Measurements from ENCODE around the gene YRDC.

DNA sequence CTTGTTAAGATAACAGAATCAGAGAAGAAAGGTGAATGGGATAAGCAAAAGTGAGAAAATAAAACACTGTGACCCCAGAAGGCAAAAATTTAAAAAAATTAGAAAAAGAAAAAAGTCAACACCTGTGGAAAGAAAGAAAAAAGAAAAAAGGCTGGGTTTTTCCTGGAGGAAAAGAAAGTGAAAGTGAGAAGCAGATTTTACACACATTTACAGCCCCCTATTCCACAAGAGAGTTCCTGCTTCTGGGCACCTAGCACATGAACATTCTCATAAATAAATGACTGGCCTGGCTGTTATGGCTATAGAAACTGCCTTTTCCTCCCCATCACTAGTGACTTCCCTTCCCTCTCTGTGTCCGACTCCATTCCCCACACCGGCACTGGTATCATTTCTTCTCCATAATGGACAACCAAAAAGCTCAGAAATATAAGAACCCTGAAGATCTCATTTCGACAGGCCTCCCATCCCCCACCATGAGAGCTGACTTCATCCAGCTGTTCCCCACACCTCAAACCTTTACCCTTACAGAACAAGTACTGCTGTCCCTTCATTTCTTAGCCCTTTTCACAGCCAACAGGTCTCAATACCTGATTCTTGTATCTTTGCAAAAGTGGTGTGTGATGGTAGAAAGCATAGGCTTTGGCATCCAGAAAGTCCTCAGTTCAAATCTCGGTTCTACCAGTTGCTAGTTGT is 38.8 kb upstream of the YRDC start:
- TF ChIP-seq, protein P1, sequence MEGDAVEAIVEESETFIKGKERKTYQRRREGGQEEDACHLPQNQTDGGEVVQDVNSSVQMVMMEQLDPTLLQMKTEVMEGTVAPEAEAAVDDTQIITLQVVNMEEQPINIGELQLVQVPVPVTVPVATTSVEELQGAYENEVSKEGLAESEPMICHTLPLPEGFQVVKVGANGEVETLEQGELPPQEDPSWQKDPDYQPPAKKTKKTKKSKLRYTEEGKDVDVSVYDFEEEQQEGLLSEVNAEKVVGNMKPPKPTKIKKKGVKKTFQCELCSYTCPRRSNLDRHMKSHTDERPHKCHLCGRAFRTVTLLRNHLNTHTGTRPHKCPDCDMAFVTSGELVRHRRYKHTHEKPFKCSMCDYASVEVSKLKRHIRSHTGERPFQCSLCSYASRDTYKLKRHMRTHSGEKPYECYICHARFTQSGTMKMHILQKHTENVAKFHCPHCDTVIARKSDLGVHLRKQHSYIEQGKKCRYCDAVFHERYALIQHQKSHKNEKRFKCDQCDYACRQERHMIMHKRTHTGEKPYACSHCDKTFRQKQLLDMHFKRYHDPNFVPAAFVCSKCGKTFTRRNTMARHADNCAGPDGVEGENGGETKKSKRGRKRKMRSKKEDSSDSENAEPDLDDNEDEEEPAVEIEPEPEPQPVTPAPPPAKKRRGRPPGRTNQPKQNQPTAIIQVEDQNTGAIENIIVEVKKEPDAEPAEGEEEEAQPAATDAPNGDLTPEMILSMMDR (optimal IDR thresholded peaks at IDR 0.05 in 1 of 3, IDR thresholded peaks at IDR 0.05 in 1 of 3, conservative IDR thresholded peaks at IDR 0.05 in 1 of 3; ENCODE audit: extremely low read depth in 1 of 3, insufficient read depth in 2 of 3, low read length in 3 of 3): no peak
- TF ChIP-seq EZH2 (IDR thresholded peaks at IDR 0.05; ENCODE audit: low read length): no peak

Data from keratinocyte (primary cell).